Lung (tissue), 12 donors: ENCODE results near the gene GULP1. TPM values are rescaled to one million over a fixed set of nuclear protein-coding genes. Genes with fewer than 3 reads are reported as not detected.

Source experiments
- ATAC-seq: fragments of 200-7000 bp; cut with Tn5 transposase; one replicate; pipeline ENCODE4 v1.9.1; 2020; ENCODE audit warnings: moderate number of reproducible peaks; ENCODE audit not compliant: insufficient read depth, low FRiP score
- DNase-seq, 3 donors: peaks; one replicate each; pipeline ENCODE4 v3.0.0-alpha.2; 2013 to 2017
- H3K27ac ChIP-seq, 2 donors: one replicate each; pipeline ENCODE4 v1.5.1; 2013; ENCODE audit warnings: mild to moderate bottlenecking in 2 of 2, moderate library complexity in 2 of 2, control low read depth in 1 of 2, inconsistent platforms in 1 of 2, low read depth in 1 of 2, low read length in 1 of 2
- H3K27me3 ChIP-seq, 3 donors: one replicate each; pipeline ENCODE4 v1.5.1; 2013; ENCODE audit warnings: low read length in 2 of 3; ENCODE audit not compliant: control insufficient read depth in 3 of 3, insufficient read depth in 3 of 3
- H3K36me3 ChIP-seq, 4 donors: one replicate each; pipeline ENCODE4 v1.5.1; 2013; ENCODE audit warnings: low read length in 4 of 4, mild to moderate bottlenecking in 1 of 4, moderate library complexity in 1 of 4; ENCODE audit not compliant: control insufficient read depth in 4 of 4, insufficient read depth in 4 of 4
- H3K4me1 ChIP-seq, 5 donors: one replicate each; pipeline ENCODE4 v1.5.1; 2013; ENCODE audit warnings: low read length in 5 of 5, mild to moderate bottlenecking in 2 of 5, moderate library complexity in 1 of 5; ENCODE audit not compliant: control insufficient read depth in 5 of 5, insufficient read depth in 5 of 5
- H3K4me3 ChIP-seq: one replicate; pipeline ENCODE4 v1.5.1; 2013; ENCODE audit warnings: mild to moderate bottlenecking, control low read depth, moderate library complexity
- H3K9ac ChIP-seq, 2 donors: one replicate each; pipeline ENCODE4 v1.5.1; 2013; ENCODE audit warnings: low read length in 2 of 2, control low read depth in 1 of 2; ENCODE audit not compliant: insufficient read depth in 1 of 2
- H3K9me3 ChIP-seq, 4 donors: one replicate each; pipeline ENCODE4 v1.5.1; 2013; ENCODE audit warnings: low read length in 3 of 4, mild to moderate bottlenecking in 1 of 4, moderate library complexity in 1 of 4; ENCODE audit not compliant: control insufficient read depth in 4 of 4, insufficient read depth in 3 of 4
- CTCF ChIP-seq: IDR thresholded peaks from 2 replicates; pipeline ENCODE4 v1.5.1; 2012; ENCODE audit warnings: mild to moderate bottlenecking; ENCODE audit errors: control extremely low read depth, extremely low read depth
- WGBS, 2 donors: extraction: QIAGEN DNeasy Blood & Tissue Kit; methylation state at CpG; one replicate each; pipeline ENCODE4 v1.1.7; 2013; 5-methylcytosine and 5-hydroxymethylcytosine counted together
- polyA plus RNA-seq, 2 donors: library from polyadenylated mRNA; stranded (reverse); fragments of 200-250 nt; gene quantifications; one replicate each; pipeline ENCODE4 v1.2.1, GENCODE V29; 2013
- total RNA-seq, 2 donors: library from RNA; depleted of rRNA in 1 of 2; stranded (reverse); fragments of >200 nt in 1 of 2; gene quantifications; one replicate each; pipeline ENCODE4 v1.2.1, GENCODE V29; 2014 to 2021
- donor health status: control.
- donor health status: control.
- donor health status: Bipolar disorder and iron deficiency.
- donor health status: healthy.
- donor health status: DM: yes; HTN: yes; CAD: no.

GULP1 gene
- total and polyA plus RNA-seq, 4 donors, result 9.1 to 86.7 (median 20.1) TPM

GRCh38 chr2:188561473-188561979 lies 269.9 kb downstream of the GULP1 start:
- H3K9me3 ChIP-seq, result peaks cover 0 to 12% (median 3%) of the 10 kb centered on the region in 4 donors
- ATAC-seq (no peak), DNase-seq (peak in 1 of 3 donors; percentile 11)
- no peaks in the 10 kb centered on the region for H3K27me3 ChIP-seq
- TF ChIP-seq CTCF, result no peak
- H3K27ac ChIP-seq, result no peak overlapping the region
- H3K9ac ChIP-seq, result no peak overlapping the region
- 91 to 97% methylated on average over 4 of the region's 4 CpGs for WGBS, 2 donors
- H3K36me3 ChIP-seq, result peaks cover 0 to 23% (median 9%) of the 10 kb centered on the region in 4 donors
- H3K4me1 ChIP-seq, result peaks cover 0 to 4% (median 0%) of the 10 kb centered on the region in 5 donors
- no peak overlapping the region for H3K4me3 ChIP-seq

GRCh38 chr2:188569431-188570165 lies 277.9 kb downstream of the GULP1 start:
- Histone ChIP-seq H3K27me3 (no peaks in the 10 kb centered on the region), H3K36me3 (peaks cover 0 to 18% (median 3%) of the 10 kb centered on the region in 4 donors), H3K27ac (no peak overlapping the region), H3K9me3 (no peaks in the 10 kb centered on the region), H3K9ac (no peak overlapping the region), H3K4me1 (no peaks in the 10 kb centered on the region), H3K4me3 (no peak overlapping the region)
- TF ChIP-seq CTCF, result no peak
- ATAC-seq (no peak), DNase-seq (no peak)
- WGBS, 2 donors, result 92 to 94% methylated on average over 4 of the region's 4 CpGs

GRCh38 chr2:188570370-188570769 lies 278.7 kb downstream of the GULP1 start:
- Histone ChIP-seq H3K36me3 (peaks cover 0 to 19% (median 3%) of the 10 kb centered on the region in 4 donors), H3K9ac (no peak overlapping the region), H3K9me3 (no peaks in the 10 kb centered on the region), H3K4me1 (no peaks in the 10 kb centered on the region), H3K4me3 (no peak overlapping the region), H3K27me3 (no peaks in the 10 kb centered on the region), H3K27ac (no peak overlapping the region)
- WGBS, 2 donors, result 91 to 93% methylated on average over 1 of the region's 1 CpG
- no peak for DNase-seq
- no peak for ATAC-seq
- no peak for TF ChIP-seq CTCF
